Measurements from ENCODE around the gene AGO4.
"Not testable (repeated sequence)": the region's sequence is repeated elsewhere in the genome, so short reads cannot be mapped to it uniquely, and the experiment has no call there.

AGO4 gene

GRCh38 chr1:35807614-35808449 lies at the start of gene AGO4:
Gene AGO4, plus strand, starts transcription at chr1:35808016. Its CDS starts 401 bp downstream, at chr1:35808417.
- peak; percentile 59 for DNase-seq

- DNase-seq = no peak
Observed at GRCh38 chr1:35762141-35762540, 45.7 kb upstream of the AGO4 start.

- no peak for DNase-seq
Observed at GRCh38 chr1:35763201-35763600, 44.6 kb upstream of the AGO4 start.

GRCh38 chr1:35764283-35764682 lies 43.5 kb upstream of the AGO4 start:
- DNase-seq = no peak

- DNase-seq = peak; percentile 29
Observed at GRCh38 chr1:35768350-35769187, 39.2 kb upstream of the AGO4 start.

GRCh38 chr1:35769188-35769758 lies 38.5 kb upstream of the AGO4 start:
- peak; percentile 94 for DNase-seq

GRCh38 chr1:35773711-35774110 lies 34.1 kb upstream of the AGO4 start:
- no peak for DNase-seq

GRCh38 chr1:35776172-35776571 lies 31.6 kb upstream of the AGO4 start:
- not testable (repeated sequence) for DNase-seq

- DNase-seq = no peak
Observed at GRCh38 chr1:35777109-35777508, 30.7 kb upstream of the AGO4 start.

- no peak for DNase-seq
Observed at GRCh38 chr1:35783055-35783583, 24.7 kb upstream of the AGO4 start.

- not testable (repeated sequence) for DNase-seq
Observed at GRCh38 chr1:35784364-35784763, 23.5 kb upstream of the AGO4 start.

- DNase-seq = no peak
Observed at GRCh38 chr1:35788139-35788538, 19.7 kb upstream of the AGO4 start.

GRCh38 chr1:35790670-35791069 lies 17.1 kb upstream of the AGO4 start:
- no peak for DNase-seq

- DNase-seq = no peak
Observed at GRCh38 chr1:35795295-35795694, 12.5 kb upstream of the AGO4 start.

- no peak for DNase-seq
Observed at GRCh38 chr1:35797380-35797779, 10.4 kb upstream of the AGO4 start.

GRCh38 chr1:35798019-35798418 lies 9.8 kb upstream of the AGO4 start:
- not testable (repeated sequence) for DNase-seq

GRCh38 chr1:35800167-35800887 lies 7.5 kb upstream of the AGO4 start:
- not testable (repeated sequence) for DNase-seq

- DNase-seq = no peak
Observed at GRCh38 chr1:35808450-35809113, 766 bp downstream of the AGO4 start.

- DNase-seq = no peak
Observed at GRCh38 chr1:35809114-35810095, 1.6 kb downstream of the AGO4 start.

- no peak for DNase-seq
Observed at GRCh38 chr1:35810096-35810881, 2.5 kb downstream of the AGO4 start.

Measured in NCI-H1092 treated with DMSO at 0.1 percent for 48 hours (cell line).